MCF 10A (cell line): ENCODE results near the gene ZSCAN26. TPM values are rescaled to one million over a fixed set of nuclear protein-coding genes. Genes with fewer than 3 reads are reported as not detected.
"Not testable (repeated sequence)": the region's sequence is repeated elsewhere in the genome, so short reads cannot be mapped to it uniquely, and the experiment has no call there.

Source experiments
- BruUV-seq: library from RNA; stranded (reverse); fragments of 400-500 nt; replicated peaks from 2 replicates; lab custom pipeline; 2021; lab: Mats Ljungman, UMichigan
- CTCF ChIA-PET: fragments of 300-600 bp; sonication (Branson Sonifier 250); formaldehyde crosslinking; extraction: SDS; loops from one replicate; lab custom pipeline; 2021; ENCODE audit warnings: antibody characterized with exemption, inconsistent platforms; lab: Yijun Ruan, JAX
- POLR2A ChIA-PET: fragments of 300-600, 350-650 bp; sonication (Branson Sonifier 250); formaldehyde crosslinking; extraction: SDS; loops from one replicate; lab custom pipeline; 2020; ENCODE audit warnings: antibody characterized with exemption, inconsistent platforms; lab: Yijun Ruan, JAX
- DNase-seq: peaks from one replicate; pipeline ENCODE4 v3.0.0-alpha.2; 2018; ENCODE audit not compliant: unreplicated experiment
- H3K27ac Mint-ChIP-seq: one replicate; pipeline ENCODE4 v1.8.0; 2022; ENCODE audit warnings: mild to moderate bottlenecking, low read depth, mixed read lengths; ENCODE audit not compliant: unreplicated experiment
- H3K27me3 Mint-ChIP-seq: one replicate; pipeline ENCODE4 v1.8.0; 2022; ENCODE audit warnings: mixed read lengths; ENCODE audit not compliant: insufficient read depth, unreplicated experiment
- H3K36me3 Mint-ChIP-seq: one replicate; pipeline ENCODE4 v1.8.0; 2022; ENCODE audit warnings: mild to moderate bottlenecking, moderate library complexity, mixed read lengths; ENCODE audit not compliant: insufficient read depth, unreplicated experiment
- H3K4me1 Mint-ChIP-seq: one replicate; pipeline ENCODE4 v1.8.0; 2022; ENCODE audit warnings: mixed read lengths; ENCODE audit not compliant: insufficient read depth, unreplicated experiment
- H3K4me3 Mint-ChIP-seq: one replicate; pipeline ENCODE4 v1.8.0; 2022; ENCODE audit warnings: mild to moderate bottlenecking, moderate library complexity, mixed read lengths; ENCODE audit not compliant: unreplicated experiment
- H3K9me3 Mint-ChIP-seq: one replicate; pipeline ENCODE4 v1.8.0; 2022; ENCODE audit warnings: mixed read lengths; ENCODE audit not compliant: unreplicated experiment
- intact Hi-C: fragments of 100-400 bp; cut with micrococcal nuclease; formaldehyde crosslinking; loops from 2 replicates; pipeline ENCODE4 v1.14.1; 2022
- total RNA-seq: library from RNA; stranded (reverse); gene quantifications from 2 replicates; pipeline ENCODE4 v1.2.3, GENCODE V29; 2022
- TF ChIP-seq, protein P1 (sequence below): fragments of 200-600 bp; IDR thresholded peaks from one replicate; pipeline ENCODE4 v1.8.0; 2022; ENCODE audit warnings: antibody characterized with exemption, mild to moderate bottlenecking; ENCODE audit not compliant: unreplicated experiment

ZSCAN26 gene
- total RNA-seq, 1 experiment from 2014 or later: 13.1 TPM

GRCh38 chr6:28312939-28313338 is 46.0 kb downstream of the ZSCAN26 start:
- no peak for DNase-seq
- no TSS peak for BruUV-seq
- no peak overlapping the region for H3K4me3 Mint-ChIP-seq
- intact Hi-C loops: no loop called here
- no peaks in the 10 kb centered on the region for H3K9me3 Mint-ChIP-seq
- no peak overlapping the region for H3K27ac Mint-ChIP-seq
- H3K27me3 Mint-ChIP-seq: no peaks in the 10 kb centered on the region
- ChIA-PET CTCF (interaction anchor here (0.6 kb wide), 1 partner anchor 27 kb away, joined by 3 read pairs; no protein-coding TSS in a partner anchor), POLR2A (interaction anchor here (1.0 kb wide), 1 partner anchor 9 kb away, joined by 3 read pairs; no protein-coding TSS in a partner anchor)
- H3K4me1 Mint-ChIP-seq: no peaks in the 10 kb centered on the region
- TF ChIP-seq, protein P1, sequence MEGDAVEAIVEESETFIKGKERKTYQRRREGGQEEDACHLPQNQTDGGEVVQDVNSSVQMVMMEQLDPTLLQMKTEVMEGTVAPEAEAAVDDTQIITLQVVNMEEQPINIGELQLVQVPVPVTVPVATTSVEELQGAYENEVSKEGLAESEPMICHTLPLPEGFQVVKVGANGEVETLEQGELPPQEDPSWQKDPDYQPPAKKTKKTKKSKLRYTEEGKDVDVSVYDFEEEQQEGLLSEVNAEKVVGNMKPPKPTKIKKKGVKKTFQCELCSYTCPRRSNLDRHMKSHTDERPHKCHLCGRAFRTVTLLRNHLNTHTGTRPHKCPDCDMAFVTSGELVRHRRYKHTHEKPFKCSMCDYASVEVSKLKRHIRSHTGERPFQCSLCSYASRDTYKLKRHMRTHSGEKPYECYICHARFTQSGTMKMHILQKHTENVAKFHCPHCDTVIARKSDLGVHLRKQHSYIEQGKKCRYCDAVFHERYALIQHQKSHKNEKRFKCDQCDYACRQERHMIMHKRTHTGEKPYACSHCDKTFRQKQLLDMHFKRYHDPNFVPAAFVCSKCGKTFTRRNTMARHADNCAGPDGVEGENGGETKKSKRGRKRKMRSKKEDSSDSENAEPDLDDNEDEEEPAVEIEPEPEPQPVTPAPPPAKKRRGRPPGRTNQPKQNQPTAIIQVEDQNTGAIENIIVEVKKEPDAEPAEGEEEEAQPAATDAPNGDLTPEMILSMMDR: no peak
- H3K36me3 Mint-ChIP-seq: no peaks in the 10 kb centered on the region

DNA sequence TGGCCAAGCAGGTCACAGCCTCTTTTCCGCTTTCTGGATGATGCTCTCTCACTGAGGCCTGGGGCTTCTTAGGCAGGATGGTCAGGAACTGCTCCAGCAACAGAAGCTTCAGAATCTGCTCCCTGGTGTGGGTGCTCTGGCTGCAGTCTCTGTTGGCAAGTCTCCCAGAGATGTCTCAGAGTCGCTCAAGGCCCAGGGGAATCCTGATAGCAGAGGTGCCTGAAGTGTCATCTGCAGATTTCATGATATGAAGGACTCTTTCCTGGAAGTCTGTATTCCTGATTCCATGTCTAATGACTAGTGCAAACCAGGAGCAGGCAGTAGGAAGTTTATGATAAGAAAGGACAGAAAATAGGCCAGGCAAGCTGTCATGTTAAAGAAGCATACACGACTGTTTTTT is 48.7 kb downstream of the ZSCAN26 start:
- H3K4me3 Mint-ChIP-seq: no peak overlapping the region
- no peaks in the 10 kb centered on the region for H3K36me3 Mint-ChIP-seq
- no peaks in the 10 kb centered on the region for H3K4me1 Mint-ChIP-seq
- H3K9me3 Mint-ChIP-seq: no peaks in the 10 kb centered on the region
- no peak overlapping the region for H3K27ac Mint-ChIP-seq
- intact Hi-C loops: no loop called here
- no peak for DNase-seq
- TF ChIP-seq, protein P1: no peak
- POLR2A ChIA-PET: interaction anchor here (2.9 kb wide), 1 partner anchor 20 kb away, joined by 10 read pairs; the partner anchor contains the start of gene ZSCAN31
- BruUV-seq: no TSS peak
- H3K27me3 Mint-ChIP-seq: no peaks in the 10 kb centered on the region
- CTCF ChIA-PET: no interaction called here

- not testable (repeated sequence) for DNase-seq
- CTCF ChIA-PET: interaction anchor here (0.9 kb wide), 1 partner anchor 14 kb away, joined by 3 read pairs; no protein-coding TSS in a partner anchor
Observed at GRCh38 chr6:28317866-28318265, 50.9 kb downstream of the ZSCAN26 start.

GRCh38 chr6:28322661-28323060 is 55.7 kb downstream of the ZSCAN26 start:
- no TSS peak for BruUV-seq
- H3K9me3 Mint-ChIP-seq: peaks cover 30% of the 10 kb centered on the region
- intact Hi-C loops: no loop called here
- no peak overlapping the region for H3K4me3 Mint-ChIP-seq
- no peak for DNase-seq
- H3K36me3 Mint-ChIP-seq: peaks cover 10% of the 10 kb centered on the region
- H3K27ac Mint-ChIP-seq: no peak overlapping the region
- no peaks in the 10 kb centered on the region for H3K27me3 Mint-ChIP-seq
- H3K4me1 Mint-ChIP-seq: no peaks in the 10 kb centered on the region
- TF ChIP-seq, protein P1: no peak
- POLR2A ChIA-PET: interaction anchor here (0.9 to 1.1 kb wide), 2 partner anchors 10 to 13 kb away, joined by 3 to 5 read pairs; partner anchors contain the start of gene ZSCAN31
- CTCF ChIA-PET: no interaction called here

More at GRCh38 chr6:28317866-28318265, 50.9 kb downstream of the ZSCAN26 start:
- H3K4me3 Mint-ChIP-seq, H3K9me3 Mint-ChIP-seq, BruUV-seq, H3K27ac Mint-ChIP-seq, H3K4me1 Mint-ChIP-seq, H3K27me3 Mint-ChIP-seq, intact Hi-C loops, H3K36me3 Mint-ChIP-seq: not testable (repeated sequence)
- POLR2A ChIA-PET: interaction anchor here (0.6 to 2.9 kb wide), 2 partner anchors 18 to 1328 kb away, joined by 3 to 10 read pairs; partner anchors contain the start of gene ZSCAN31
